ENCODE results near the gene EVPLL. TPM values are rescaled to one million over a fixed set of nuclear protein-coding genes. Genes with fewer than 3 reads are reported as not detected.

The EVPLL gene
- total and polyA plus RNA-seq, 2 of the 4 experiments (the other 2 are of a cell fraction) = not detected

- TF ChIP-seq, protein P1, sequence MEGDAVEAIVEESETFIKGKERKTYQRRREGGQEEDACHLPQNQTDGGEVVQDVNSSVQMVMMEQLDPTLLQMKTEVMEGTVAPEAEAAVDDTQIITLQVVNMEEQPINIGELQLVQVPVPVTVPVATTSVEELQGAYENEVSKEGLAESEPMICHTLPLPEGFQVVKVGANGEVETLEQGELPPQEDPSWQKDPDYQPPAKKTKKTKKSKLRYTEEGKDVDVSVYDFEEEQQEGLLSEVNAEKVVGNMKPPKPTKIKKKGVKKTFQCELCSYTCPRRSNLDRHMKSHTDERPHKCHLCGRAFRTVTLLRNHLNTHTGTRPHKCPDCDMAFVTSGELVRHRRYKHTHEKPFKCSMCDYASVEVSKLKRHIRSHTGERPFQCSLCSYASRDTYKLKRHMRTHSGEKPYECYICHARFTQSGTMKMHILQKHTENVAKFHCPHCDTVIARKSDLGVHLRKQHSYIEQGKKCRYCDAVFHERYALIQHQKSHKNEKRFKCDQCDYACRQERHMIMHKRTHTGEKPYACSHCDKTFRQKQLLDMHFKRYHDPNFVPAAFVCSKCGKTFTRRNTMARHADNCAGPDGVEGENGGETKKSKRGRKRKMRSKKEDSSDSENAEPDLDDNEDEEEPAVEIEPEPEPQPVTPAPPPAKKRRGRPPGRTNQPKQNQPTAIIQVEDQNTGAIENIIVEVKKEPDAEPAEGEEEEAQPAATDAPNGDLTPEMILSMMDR (conservative IDR thresholded peaks at IDR 0.05; ENCODE audit: low read depth, low read length) = no peak
These were observed 3.0 kb downstream of the EVPLL start (continued) for GRCh38 chr17:18380471-18381157.

DNA sequence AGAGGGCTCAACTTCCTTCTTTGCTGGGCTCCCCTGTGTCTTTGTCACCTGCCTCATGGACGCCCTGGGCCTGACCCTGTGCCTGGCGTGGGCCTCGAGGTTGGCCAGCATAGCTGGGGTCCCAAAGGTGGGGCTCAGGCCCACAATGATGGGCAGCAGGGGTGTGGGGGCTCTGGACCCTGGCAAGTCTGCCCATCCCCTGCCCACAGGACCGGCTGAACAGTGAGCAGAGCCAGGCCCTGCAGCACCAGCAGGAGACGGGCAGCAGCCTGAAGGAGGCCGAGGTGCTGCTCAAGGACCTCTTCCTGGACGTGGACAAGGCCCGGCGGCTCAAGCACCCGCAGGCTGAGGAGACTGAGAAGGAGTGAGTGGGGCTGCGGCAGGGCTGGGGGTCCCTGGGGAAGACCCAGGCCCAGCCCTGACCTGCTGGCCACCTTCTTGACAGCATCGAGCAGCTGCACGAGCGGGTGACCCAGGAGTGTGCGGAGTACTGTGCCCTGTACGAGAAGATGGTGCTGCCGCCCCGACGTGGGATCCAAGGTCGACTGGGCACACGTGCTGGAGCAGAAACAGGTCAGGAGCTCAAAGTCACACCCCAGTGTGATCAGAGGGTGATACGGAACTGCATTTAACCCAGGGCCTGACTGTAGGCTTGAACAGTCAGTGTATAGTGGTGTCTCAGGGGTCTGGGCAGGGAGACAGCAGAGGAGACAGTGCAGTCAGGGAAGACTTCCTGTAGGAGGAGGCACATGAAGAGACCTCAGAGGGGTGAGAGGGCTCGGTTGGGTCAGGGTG, 3.8 kb downstream of the EVPLL start:
- BruUV-seq (replicated peaks) = no TSS peak
- WGBS, 2 experiments (ENCODE audit: extremely low coverage in 2 of 2, insufficient read length in 1 of 2) = 72% methylated on average over 13 of the region's 23 CpGs; no CpG with 5 or more reads in 1 of the 2 experiments
- ATAC-seq (ENCODE audit: low read depth) (no peak), DNase-seq (no peak)
- Histone ChIP-seq H3K9me1 (ENCODE audit: insufficient read depth, low read length) (no peaks in the 10 kb centered on the region), H3K79me1 (ENCODE audit: low read depth in 1 of 2, low read length in 2 of 2) (no peaks in the 10 kb centered on the region), H3K9ac (ENCODE audit: low read depth, low read length) (no peak overlapping the region), H3K9me3 (ENCODE audit: control insufficient read depth, insufficient read depth, low read length) (no peaks in the 10 kb centered on the region), H3K27me3 (ENCODE audit: control insufficient read depth, insufficient read depth, low read length) (peaks cover 28% of the 10 kb centered on the region), H3K23ac (ENCODE audit: low read depth, low read length) (no peak overlapping the region), H2BK120ac (ENCODE audit: low read depth, low read length) (no peak overlapping the region), H3K18ac (ENCODE audit: low read depth, low read length) (no peak overlapping the region), H3K56ac (ENCODE audit: extremely low read depth, insufficient read depth, low read length) (no peak overlapping the region), H3K4me3 (ENCODE audit: insufficient read depth, low read depth, low read length) (no peak overlapping the region), H4K5ac (ENCODE audit: low read depth, low read length) (no peak overlapping the region), H3K14ac (replicated peaks; ENCODE audit: low read depth, low read length) (no peak overlapping the region), H4K8ac (ENCODE audit: low read depth in 2 of 2, low read length in 2 of 2) (no peak overlapping the region), H2BK5ac (ENCODE audit: low read depth, low read length, poor library complexity, severe bottlenecking) (no peak overlapping the region), H2AK5ac (ENCODE audit: low read depth, low read length) (no peak overlapping the region), H3K27ac (ENCODE audit: insufficient read depth, low read length) (no peak overlapping the region), H4K91ac (ENCODE audit: insufficient read depth, low read depth, low read length) (no peak overlapping the region), H2BK20ac (ENCODE audit: low read depth, low read length) (no peak overlapping the region), H2AK9ac (replicated peaks; ENCODE audit: low read depth, low read length, poor library complexity) (no peak overlapping the region), H3K36me3 (ENCODE audit: control insufficient read depth, insufficient read depth, low read length) (no peaks in the 10 kb centered on the region), H3K4me2 (ENCODE audit: low read depth, low read length) (no peak overlapping the region), H4K20me1 (ENCODE audit: insufficient read depth, low read length) (no peaks in the 10 kb centered on the region), H2AFZ (replicated peaks; ENCODE audit: low read length, poor library complexity) (no peak overlapping the region), H3K4ac (ENCODE audit: low read depth, low read length) (no peak overlapping the region), H2BK15ac (ENCODE audit: low read depth, low read length) (no peak overlapping the region), H3K4me1 (ENCODE audit: control insufficient read depth, insufficient read depth, low read length) (no peaks in the 10 kb centered on the region)
- TF ChIP-seq SMC3 (IDR thresholded peaks at IDR 0.05; ENCODE audit: low read depth, low read length) = no peak
- dilution Hi-C loops (cut with HindIII; ENCODE audit: low sequenced_read_pairs, unreplicated experiment) = no loop called here
- intact Hi-C loops (cut with micrococcal nuclease) = no loop called here
- CTCF ChIA-PET = no interaction called here
- POLR2A ChIA-PET (ENCODE audit: unreplicated experiment) = no interaction called here
- in situ Hi-C loops (cut with MboI; ENCODE audit: low sequenced_read_pairs) = no loop called here
